ENCODE data around the gene B3GLCT. TPM values are rescaled to one million over a fixed set of nuclear protein-coding genes. Genes with fewer than 3 reads are reported as not detected.

B3GLCT gene
- total RNA-seq, result 8.1 and 9.0 TPM in 2 replicates

DNA sequence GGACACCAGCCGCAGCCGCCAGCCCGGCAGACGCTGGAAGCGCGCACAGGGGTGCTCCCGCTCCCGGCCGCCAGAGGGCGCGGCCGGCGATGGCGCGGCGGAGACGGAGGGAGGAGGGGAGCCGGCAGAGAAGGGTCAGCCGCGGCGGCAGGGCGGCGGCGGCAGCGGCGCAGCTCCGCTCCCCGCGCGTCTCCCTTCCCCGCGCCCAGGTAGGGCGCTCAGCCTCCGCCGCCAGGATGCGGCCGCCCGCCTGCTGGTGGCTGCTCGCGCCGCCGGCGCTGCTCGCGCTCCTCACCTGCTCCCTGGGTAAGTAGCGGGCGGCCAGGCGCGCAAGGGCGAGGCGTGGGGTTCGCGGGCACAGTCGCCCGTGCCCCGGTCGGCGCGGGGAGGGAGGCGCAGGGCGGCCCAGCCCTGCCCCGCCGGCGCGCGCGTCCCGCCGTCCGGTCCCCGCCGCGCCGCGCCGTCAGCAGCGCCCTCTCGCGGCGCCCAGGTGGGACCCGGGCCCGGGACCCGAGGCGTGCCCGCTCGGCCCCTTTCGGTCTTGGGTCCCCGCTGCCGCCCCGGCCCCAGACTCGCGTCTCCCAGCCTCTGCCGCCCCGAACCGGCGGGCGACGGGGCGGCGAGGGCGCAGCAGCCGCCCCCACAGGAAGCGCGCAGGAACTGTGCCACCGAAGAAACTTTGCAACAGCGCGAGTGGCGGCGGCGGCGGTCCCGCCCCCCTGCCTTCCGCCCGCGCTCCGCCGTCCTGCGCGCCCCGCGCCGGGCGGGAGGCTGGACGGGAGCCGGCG, at the start of gene B3GLCT:
B3GLCT (plus strand) TSS at position 127 of the 788 bp plus-strand sequence; CDS start at position 237, 110 bp downstream.

DNA sequence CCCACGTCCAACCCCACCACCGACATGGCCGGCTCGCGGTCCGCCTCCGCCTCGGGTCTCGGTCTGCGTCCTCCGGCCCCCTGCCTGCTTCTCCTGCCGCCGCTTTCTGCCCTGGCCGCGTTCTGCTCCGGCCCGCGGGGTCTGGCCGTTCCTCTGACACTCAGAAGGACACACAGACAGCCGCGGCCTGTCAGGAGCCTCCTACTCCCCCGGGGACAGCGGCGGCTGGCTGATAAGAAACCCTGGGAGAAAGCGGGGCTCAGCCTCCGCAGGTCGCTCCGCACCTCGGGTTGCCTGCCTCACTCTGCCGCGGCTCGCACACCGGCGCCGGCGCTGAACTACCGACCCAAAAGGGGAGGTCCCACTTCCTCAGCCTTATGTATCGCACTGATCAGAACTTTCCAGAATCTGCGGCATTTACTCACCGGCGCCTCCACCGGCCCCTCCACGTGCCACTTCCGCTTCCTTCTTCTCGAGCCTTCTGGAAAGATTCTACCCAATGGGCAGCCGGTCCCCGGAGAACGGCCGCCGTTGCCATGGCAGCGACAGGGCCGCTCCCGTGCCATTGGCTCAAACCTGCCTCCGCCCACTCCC, 38.1 kb upstream of the B3GLCT start, which contains the start of gene HSPH1:
HSPH1 (minus strand) TSS at position 348 of the 594 bp plus-strand sequence; CDS start at position 26, 322 bp downstream.

Other genes with a start within 250 kb of the B3GLCT start
- 13.6 and 37.6 TPM in 2 replicates for gene HSPH1, start 38.1 kb upstream of the B3GLCT start, total RNA-seq

All from mesangial cell (primary cell).